Posterior cingulate gyrus (tissue), 11 donors: ENCODE data around the gene HPX.

ENCODE experiments used
- DNase-seq, 10 donors: peaks; one replicate each; pipeline versions ENCODE4 v3.0.0 to v3.0.0-alpha.2; 2020 to 2021; ENCODE audit warnings: mixed read lengths in 3 of 10
- intact Hi-C: fragments of 100-400 bp; cut with DNase I; formaldehyde crosslinking; loops from one replicate; pipeline ENCODE4 v1.15.1; 2023

Gene HPX

GRCh38 chr11:6419009-6419631, 21.7 kb downstream of the HPX start, which contains the start of gene APBB1:
APBB1 (minus strand) TSS chr11:6419094; CDS start chr11:6411347, 7,747 bp downstream.
- intact Hi-C loops: loop anchor here (2.0 kb wide), 1 partner anchor 28 kb away; the partner anchor contains the start of gene SMPD1
- DNase-seq: peak; percentile 58 to 96 (median 68)

- peak in 4 of 10 donors; percentile 28 to 86 (median 40) for DNase-seq
Measured at GRCh38 chr11:6418557-6419008, 22.2 kb downstream of the HPX start.

DNA sequence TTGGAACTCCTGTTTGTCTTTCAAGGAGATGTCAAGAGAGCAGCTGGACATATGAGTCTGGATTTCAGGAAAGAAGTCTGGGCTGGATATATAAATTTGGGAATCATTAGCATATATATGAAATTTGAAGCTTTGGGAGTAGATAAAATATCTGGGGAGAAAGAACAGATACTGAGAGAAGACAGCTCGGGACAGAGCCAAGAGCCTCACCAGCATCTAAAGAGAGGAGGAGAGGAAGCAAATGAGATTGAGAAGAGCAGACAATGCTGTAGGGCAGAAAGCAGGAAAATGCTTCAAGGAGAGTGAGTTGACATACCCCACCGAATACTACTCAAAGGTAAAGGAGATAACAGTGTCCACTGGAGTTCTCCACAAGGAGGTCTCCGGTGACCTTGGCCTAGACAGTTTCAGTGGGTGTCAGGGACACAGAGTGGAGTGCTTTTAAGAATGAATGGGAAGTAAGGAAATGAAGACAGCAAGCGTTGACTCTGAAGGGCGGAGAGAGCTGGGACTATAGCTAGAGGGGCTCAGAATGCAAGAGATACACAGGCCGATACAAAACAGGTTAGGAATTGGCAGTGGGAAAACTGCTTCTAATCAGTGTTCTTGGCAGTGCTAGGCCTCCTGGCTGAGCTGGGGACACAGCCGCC, 22.8 kb downstream of the HPX start:
- intact Hi-C loops: loop anchor here (2.0 kb wide), 1 partner anchor 27 kb away; the partner anchor contains the start of gene SMPD1
- no peak for DNase-seq

More at GRCh38 chr11:6418557-6419008, 22.2 kb downstream of the HPX start:
- intact Hi-C loops: loop anchor here (2.0 kb wide), 1 partner anchor 28 kb away; the partner anchor contains the start of gene SMPD1

- no peak for DNase-seq
- intact Hi-C loops: no loop called here
Measured at GRCh38 chr11:6415797-6416196, 25.0 kb downstream of the HPX start.

DNA sequence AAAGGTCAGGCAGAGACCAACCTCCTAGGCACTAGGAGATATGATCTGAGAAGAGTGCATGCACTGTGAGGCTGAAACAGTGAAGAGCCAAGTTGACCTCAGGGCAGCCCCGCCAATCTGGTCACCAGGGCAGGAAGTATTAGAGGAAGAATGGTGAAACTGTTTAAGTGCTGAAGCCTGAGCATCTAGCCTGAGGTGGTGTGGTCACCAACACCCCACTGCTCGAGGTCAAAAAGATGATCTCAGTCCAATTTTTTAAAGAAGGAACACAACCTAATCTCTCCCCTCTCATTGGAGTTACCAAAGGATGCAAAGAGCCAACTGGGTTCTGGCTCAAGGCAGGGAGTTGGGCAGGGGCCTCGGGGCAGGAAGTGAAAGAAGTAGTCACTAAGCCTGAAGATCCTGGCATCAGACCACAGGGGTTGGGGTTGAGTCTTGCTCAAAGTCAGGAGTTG, 25.9 kb downstream of the HPX start:
- no peak for DNase-seq
- intact Hi-C loops: no loop called here

DNA sequence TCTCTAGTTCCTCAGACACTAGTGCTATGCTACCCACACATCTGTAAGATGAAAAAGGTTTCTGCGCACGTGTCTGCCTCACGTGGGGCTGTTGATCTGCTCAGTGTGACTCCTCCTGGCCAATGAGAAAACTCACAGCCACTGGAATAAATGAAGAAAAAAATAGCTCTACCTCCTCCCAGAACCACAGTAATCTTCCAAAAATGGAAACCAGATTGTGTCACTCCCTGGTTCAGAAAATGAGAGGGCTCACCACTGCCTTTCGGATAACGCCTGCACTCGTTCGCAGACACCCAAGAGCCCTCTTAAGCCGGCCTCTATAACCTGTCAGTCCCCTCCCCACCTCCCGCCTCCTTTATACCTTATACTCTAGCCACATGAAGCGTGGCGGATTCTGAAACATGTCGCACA, 27.0 kb downstream of the HPX start:
- peak in 6 of 10 donors; percentile 62 to 94 (median 80) for DNase-seq
- intact Hi-C loops: no loop called here

GRCh38 chr11:6411594-6412031, 29.2 kb downstream of the HPX start:
- DNase-seq: peak; percentile 73 to 98 (median 86)

DNA sequence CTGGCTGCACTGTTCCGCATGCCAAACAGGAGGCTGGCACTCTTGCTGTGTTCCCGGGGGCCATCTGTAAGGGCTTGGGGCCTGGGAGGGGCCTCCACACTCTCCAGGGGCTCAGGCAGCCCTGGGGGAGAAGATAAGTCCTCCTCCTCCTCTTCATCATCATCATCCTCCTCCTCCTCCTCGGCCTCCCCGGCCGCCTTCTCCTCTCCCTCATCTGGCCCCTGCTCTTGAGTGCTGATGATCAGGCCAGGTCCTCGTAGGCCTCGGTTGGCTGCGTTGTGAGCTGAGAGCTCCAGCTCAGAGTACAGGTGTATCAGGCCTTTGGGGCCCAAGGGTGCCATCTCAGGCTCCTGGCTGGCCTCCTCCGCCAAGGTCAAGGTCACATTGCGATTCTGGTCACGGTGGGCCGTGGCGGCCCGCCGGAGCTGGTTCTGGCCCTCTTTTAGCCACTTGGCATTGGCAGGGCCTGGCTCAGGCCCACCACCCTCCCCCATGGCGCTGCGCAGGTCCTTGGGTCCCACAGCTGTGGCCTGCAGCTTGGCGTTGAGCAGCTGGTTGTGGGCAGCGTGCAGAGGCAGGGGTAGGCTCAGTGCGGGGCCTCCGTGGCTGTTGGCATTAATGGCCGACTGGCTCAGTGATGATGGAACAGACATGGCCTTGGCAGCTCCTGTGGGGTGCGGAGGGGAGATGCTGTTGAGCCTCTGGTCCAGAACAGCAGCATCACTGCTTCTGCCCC, 29.9 kb downstream of the HPX start:
- DNase-seq: peak in 6 of 10 donors; percentile 56 to 96 (median 68)
- intact Hi-C loops: no loop called here

More at GRCh38 chr11:6411594-6412031, 29.2 kb downstream of the HPX start:
- intact Hi-C loops: no loop called here

- intact Hi-C loops: no loop called here
- DNase-seq: no peak
Measured at GRCh38 chr11:6406370-6406769, 34.4 kb downstream of the HPX start.

GRCh38 chr11:6405846-6406245, 34.9 kb downstream of the HPX start:
- intact Hi-C loops: no loop called here
- peak in 1 of 10 donors; percentile 55 for DNase-seq

DNA sequence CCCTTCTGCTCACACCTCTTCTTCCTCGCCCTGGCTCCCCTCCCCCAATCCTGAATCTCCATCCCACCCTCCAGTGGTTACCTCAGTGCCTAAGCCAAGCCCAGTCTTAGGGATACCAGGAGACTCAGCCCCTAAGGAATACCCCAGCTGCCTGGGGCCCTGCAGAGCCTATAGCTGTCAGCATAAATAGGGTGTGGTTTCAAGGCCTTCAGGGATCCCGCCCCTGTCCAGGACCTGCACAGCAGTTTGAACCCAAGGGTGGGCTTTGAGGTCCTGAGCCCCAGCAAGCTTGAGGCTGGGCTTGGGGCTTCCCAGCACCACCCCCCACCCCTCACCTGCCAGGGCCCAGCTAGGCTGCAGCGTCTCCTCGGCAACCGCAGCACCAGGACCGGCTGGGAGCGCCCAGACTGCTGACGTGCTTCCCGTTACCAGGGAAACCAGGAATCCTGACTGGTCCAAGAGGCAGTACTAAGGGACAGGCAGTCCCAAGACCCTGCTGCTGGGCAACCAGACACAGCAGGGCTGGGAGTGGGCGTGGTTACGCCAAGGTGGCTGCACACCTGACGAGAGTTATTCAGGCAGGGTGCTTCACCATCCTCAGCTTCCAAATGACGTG, 35.6 kb downstream of the HPX start:
- intact Hi-C loops: no loop called here
- DNase-seq: peak; percentile 57 to 96 (median 77)

GRCh38 chr11:6404342-6405051, 36.3 kb downstream of the HPX start:
- peak in 6 of 10 donors; percentile 51 to 95 (median 80) for DNase-seq
- intact Hi-C loops: no loop called here

DNA sequence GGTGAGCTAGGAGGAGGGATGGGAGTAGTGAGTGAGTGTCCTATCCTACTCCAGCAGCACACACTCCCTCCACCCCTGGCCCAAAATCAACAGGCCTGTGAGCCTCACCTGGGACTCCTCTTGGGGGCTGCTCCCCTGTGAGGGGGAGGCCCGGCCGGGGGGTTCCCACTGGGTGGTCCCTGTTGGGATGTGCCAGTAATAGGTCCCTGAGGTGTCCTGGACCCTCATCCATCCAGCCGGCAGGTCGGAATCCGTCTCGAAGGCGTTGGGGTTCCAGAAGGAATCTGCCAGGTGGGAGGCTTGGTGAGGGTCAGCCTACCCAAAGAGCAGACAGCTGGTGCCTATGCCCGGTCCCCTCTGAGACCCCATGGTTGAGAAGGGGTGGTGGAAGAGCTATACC, 37.2 kb downstream of the HPX start:
- peak in 1 of 10 donors; percentile 55 for DNase-seq
- intact Hi-C loops: no loop called here

- intact Hi-C loops: no loop called here
- DNase-seq: peak in 1 of 10 donors; percentile 23
Measured at GRCh38 chr11:6402561-6402981, 38.2 kb downstream of the HPX start.

GRCh38 chr11:6402061-6402470, 38.7 kb downstream of the HPX start:
- DNase-seq: peak in 2 of 10 donors; percentile 75 to 83

GRCh38 chr11:6401464-6401863, 39.3 kb downstream of the HPX start:
- peak in 4 of 10 donors; percentile 23 to 86 (median 77) for DNase-seq
- intact Hi-C loops: no loop called here

More at GRCh38 chr11:6402061-6402470, 38.7 kb downstream of the HPX start:
- intact Hi-C loops: no loop called here

DNA sequence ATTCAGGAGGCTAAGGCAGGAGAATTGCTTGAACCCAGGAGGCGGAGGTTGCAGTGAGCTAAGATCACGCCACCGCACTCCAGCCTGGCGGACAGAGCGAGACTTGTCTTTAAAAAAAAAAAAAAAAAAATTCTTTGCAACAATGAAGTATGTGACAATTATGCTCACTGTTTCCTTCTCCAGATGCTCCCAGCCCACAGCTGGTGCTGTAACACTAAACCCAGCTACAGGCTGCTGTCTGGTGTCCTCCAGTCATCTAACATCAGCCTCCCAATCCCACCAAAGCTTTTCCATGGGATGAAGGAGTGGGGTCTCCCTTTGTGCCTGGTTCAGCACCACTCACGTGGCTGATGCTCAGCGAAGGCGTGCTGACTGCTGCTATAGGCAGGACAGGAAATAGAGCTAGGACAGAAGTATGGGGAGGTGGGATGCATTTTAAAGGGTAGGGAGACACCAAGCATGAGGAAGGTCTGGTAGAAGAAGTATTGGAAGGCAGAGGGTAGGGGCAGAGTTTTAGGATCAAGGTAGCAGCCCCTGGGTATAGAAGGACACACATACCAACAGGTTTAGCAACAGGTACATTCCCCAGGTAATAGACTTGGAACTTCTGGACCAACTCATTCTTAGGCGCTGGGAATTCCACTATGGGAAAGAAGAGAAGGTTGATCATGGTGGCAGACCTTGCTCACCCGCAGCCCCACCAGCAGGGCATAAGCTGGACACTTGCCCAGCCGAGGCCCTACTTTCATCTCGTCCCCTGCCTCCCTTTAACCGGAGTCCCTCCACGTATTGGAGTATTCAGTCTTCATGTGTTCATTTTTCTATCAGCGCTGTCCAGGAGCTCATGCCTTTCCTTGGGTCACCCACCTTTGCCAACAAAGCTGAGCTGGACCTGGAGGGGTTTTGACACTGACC, 40.1 kb downstream of the HPX start:
- peak in 2 of 10 donors; percentile 39 to 89 for DNase-seq
- intact Hi-C loops: no loop called here

DNA sequence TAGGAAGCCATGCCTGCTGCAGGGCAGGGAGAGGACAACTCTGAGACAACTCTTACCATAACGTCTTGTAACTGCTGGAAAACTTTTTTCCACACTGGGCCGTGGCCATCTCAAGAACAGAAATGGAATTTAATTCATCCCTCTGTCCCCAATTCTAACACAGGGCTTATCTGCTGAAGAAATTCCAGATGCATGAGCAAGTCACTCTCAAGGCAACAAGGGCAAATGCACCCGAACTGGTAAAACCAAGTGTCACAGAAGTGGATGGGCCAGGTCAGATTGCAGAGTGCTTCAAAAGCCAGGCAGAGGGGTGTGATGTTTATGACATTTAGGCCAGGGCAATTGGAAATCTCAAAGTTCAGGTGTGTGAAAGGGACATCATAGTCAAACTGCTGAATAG, 43.2 kb downstream of the HPX start:
- peak in 1 of 10 donors; percentile 21 for DNase-seq
- intact Hi-C loops: loop anchor here (10.0 kb wide), 1 partner anchor 847 kb away; no protein-coding TSS in a partner anchor
